Stimulated activated CD8-positive, alpha-beta memory T cell treated with anti-CD3 and anti-CD28 coated beads, Interleukin-12 subunit alpha, Interleukin-12 subunit beta, amount 100 ng/mL, for 1 hour (primary cell): ENCODE data around the gene PIEZO2.

ENCODE experiments used
- DNase-seq: peaks from one replicate; pipeline ENCODE4 v3.0.0-alpha.2; 2020; ENCODE audit warnings: low read depth

The PIEZO2 gene

DNA sequence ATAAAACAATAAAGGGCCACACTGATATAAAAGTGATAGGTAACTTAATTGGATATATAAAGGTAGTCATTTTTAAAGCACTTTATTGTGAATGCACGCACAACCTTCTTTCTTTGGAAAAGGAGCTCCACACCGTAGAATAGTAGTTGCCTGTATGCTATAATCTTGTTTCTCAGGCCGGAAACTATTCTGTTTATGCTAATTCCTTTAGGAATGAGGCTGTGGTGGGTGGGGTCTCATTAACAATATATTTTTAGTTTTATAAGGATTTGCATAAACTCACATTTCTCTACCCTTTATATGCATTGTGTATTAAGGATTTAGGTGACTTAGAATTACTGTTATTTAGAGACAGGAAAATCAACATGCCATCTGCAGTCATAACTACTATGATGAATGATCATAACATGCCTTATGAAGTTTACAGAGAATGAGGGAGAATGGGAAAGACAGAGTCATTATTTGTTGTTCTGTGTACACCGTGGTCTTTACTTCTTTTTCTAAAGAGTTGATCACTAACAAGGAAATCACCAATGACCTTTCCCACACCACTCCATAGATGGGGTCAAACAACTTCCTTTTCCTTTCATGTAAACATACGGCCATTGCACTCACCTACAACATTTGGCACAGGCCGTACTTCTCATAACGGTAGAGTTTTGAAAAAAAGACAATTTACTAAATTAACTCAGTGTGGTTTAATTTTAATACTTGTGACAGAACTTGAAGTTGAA is 84.5 kb downstream of the PIEZO2 start:
- DNase-seq = no peak

DNA sequence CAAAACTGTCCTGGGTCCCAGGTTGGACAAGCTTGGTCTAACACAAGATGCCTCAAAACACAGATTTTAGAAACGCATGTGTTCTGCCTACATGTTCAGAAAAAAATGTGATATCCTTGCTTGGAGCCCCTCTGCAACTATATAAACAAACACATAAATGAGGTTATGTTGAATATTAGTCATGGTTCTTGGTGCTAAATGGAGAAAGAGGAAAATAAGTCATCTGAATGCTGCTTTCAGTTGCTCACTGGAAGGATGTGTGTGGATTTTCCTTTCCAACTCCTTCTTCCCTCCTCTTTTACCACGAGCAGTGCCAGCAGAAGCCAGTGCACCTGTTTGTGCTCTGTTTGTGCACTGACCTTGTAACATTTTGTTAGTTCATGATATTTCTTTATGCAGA is 85.3 kb downstream of the PIEZO2 start:
- DNase-seq = no peak

DNA sequence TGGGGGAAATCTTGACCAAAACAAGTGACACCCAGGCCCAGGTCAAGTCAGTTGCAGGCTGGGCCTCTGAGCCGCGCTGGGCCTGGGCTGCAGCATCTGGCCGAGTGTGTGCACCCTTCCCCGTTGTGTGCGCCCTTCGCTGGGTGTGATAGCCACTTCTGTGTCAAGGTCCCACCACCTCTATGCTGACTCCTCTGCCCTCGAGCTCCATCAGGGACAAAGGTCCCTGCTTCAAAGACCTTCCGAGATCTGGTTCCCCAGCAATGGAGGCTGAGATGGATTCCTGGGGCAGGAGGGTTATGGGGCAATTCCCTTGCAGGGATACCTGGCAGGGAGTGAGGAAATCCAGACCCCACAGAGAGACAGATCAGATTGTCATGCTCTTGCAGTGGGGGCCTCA is 93.6 kb downstream of the PIEZO2 start:
- DNase-seq = no peak

DNA sequence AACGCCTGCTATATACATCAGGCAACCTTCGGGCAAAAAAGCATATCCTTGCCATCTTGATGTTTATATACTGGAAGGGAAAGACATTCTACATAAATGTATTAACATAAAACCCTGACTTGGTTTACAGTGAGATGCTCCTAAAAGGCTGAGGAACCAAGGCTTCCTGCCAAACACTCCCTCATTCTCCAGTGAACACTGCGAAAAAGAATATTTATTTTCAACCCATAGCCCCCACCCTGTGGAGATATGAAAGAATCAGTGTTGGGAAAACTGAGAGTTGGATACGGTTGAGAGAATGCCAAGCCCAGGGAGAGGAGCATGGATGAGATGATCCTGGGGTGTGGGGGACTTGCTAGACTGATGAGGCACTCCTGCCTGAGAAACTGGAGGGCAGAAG is 94.9 kb downstream of the PIEZO2 start:
- DNase-seq = no peak

DNA sequence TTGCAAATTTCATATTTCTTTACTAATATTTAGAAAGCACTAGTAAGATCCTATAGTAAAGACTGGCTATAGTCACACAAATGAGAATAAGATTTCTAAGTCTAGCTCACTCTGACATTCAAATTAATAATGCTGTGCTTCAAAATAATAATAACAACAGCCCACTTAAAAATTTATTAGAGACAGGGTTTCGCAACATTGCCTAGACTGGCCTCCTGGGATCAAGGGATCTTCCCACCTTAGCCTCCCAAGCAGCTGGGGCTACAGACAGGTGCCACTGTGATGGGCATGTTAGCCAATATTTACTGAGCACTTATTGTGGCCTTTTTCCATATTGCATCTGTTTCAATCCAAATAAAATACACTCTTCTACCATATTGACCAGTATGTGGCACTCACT is 96.1 kb downstream of the PIEZO2 start:
- DNase-seq = no peak

DNA sequence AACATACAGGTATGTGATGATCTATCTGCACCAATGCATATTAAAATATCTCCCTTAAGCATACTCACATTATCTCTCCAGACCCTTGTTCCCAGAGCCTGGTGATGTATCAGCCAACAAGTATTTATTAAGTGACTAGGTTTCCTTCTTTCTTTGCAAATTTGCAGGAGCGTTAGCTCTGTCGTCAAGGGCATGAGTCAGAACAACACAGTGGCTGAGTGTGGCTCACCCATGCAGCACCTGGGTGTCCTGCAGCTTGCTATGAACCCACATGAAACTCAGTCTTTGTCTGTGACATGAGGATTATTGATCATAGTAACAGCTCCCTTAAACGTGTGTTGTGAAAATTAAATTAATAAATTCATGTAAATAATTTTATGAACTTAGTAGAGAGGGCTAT is 96.6 kb downstream of the PIEZO2 start:
- no peak for DNase-seq

DNA sequence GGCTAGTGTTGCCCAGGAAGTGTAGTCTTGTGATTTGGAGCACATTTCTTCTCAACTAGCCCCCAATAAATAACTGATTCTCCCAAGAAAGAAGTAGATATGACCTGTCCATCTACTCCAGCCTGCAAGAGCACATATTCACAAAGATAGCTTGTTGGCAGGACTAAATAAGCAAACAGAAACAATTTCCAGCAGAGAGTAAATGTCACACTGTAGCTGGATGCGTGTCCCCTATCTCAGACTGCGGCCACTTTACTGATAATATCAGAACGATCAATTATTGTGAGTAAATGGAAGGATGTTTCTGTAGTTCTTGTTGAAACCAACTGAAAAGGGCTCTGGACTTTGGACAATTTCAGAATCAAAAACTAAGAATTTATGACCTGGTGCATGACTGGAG is 97.9 kb downstream of the PIEZO2 start:
- DNase-seq = no peak

DNA sequence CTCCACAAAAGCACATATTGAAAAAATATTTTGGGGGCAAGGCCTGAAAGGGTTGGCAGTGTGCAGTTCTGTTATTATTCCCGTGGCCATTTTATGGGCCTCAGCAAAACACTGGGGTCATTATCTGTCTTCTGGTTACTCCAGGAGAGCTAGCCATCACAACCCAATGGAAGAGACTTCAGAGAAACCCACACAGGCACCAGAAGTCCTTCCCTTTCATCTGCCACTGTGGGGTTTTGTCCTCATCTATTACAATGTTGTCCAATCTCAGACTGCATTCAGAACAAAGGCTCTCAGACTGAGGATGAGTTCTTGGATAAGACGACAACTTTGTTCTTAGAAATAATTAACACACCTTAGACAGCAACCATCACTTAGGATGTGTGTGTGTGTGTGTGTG is 98.4 kb downstream of the PIEZO2 start:
- DNase-seq = no peak

DNA sequence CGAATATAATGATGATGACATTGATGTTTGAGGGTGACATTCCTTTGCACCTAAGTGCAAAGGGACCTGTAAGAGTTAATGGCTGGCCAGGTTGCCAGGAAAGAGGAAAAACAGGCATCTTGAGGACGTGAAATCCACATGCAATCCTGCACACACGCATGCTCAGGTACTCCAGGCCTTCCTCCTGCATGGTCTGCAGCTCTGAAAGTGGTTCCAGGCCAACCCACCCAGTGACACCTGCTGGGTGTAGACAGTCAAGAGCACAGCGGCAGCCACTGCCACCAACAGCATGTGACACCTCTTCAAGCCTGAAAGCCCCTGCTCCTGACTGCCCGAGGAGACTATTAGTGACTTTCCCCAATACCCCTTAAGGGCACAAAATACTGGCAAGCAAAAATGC is 101.6 kb downstream of the PIEZO2 start:
- DNase-seq = no peak

DNA sequence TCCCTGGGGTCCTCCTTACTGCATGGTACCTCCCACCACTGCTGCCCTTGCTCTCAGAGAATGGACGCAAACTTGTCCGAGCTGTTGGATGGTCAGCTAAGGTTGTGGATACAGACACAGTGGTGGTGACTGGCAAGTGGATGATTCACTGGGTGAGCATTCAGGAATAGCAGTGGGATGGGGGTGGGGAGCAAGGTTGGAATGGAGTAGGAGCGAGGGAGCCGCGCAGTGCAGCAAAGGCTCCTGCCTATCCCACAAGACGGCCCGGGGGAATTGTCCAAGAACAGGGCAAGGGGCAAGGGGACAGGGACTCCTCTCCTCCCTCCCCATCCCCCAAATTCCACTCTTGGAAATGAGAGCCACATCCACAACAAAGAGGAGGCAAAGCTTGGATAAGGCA is 102.2 kb downstream of the PIEZO2 start:
- no peak for DNase-seq

DNA sequence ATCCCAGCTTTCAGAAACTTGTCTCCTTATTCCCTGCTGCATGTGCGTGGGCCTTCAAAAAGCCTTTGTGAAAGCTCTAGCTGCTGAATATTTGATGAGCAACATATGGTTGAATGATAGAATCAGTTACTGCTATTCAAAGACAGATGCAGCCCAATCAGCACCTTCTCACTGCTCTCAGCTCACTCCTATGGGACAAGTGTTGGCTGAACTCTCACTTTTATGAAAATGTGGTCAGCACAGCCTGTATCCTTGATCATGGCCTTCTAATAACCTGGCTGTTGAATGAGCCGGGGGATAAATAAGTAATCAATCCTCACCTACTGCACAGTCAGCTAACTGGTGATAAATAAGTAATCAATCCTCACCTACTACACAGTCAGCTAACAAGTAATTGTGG is 103.2 kb downstream of the PIEZO2 start:
- DNase-seq = no peak

DNA sequence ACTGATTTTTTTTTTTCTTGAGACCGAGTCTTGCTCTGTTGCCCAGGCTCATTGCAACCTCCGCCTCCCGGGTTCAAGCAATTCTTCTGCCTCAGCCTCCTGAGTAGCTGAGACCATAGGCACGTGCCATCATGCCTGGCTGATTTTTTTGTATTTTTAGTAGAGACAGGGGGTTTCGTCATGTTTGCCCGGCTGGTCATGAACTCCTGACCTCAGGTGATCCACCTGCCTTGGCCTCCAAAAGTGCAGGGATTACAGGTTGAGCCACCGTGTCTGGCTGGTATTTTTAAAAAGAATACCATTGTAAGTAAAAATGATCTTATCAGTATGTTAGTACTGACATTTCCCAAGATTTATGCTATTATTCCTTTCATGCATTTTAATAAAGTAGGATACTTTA is 105.7 kb downstream of the PIEZO2 start:
- no peak for DNase-seq

DNA sequence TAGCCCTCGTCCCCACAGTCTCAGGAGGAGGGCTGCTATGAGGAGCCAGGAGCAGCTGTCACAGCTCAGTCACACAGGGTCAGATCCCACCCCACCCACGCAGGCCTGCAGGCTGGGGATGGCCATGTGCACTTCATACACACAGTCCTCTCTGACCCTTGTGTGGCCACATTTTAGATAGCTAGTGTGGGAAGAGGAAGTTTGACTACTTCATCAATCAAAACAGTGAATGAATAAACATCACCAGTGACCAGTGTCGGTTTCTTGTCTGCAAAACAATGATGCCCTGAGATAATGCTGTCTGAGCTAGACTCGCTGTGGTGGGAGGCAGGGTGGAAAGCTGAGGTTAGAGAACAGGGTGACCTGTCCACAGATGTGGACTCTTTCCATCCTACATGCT is 107.1 kb downstream of the PIEZO2 start:
- no peak for DNase-seq

DNA sequence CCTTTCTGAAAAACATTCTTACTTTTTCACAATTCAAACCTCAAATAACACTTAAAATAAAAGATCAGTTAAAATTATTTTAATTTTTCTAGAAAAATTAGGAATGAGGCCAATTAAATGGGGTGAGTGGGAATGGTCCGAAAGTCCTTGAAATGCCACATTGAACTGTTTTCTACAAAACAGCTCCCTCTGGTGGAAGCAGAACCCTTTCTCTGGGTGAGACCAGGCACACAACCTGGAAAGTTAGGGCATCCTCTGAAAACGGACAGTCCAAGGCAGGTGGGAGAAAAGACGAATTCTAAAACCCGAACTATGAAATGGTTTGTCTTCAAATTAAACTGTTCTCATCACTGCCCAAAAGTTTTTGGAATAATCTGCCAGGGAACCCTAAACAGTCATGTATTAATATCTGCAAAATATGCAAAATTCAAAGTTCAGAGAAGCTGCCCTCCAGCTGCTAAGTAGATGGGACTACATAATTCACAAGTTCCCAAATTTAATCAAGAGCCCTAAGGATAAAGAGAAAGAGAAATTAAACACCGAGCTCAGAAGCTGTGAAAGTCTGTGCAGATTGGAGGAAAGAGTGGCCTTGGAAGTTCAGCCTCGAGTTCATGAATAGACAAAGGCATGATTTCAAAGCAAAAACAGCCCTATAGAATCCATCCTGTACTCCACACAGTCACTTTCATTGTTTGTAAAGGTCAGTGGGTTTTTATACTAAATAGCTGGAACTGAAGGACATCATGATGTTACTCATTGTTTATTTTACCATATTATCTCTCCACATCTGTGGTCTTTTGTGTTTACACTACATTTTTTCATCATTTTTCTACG is 108.3 kb downstream of the PIEZO2 start:
- no peak for DNase-seq

DNA sequence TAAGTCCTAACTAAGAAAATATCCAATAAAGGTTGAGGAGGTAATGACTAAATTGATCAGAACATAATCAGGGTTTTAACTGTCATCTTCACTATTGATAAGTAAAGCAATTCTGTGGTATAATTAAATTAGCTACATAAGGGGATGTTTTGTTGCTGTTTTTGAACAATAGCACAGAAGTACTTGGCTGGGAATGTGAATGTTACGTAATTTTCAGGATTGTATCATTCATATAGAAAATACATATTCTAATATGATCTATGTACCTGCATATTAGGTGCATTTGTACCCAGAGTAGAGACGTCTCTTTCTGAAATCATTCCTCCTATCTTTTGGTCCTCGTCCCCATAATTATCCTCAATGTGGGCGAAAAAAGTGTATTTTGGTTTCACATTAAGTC is 109.0 kb downstream of the PIEZO2 start:
- DNase-seq = no peak

DNA sequence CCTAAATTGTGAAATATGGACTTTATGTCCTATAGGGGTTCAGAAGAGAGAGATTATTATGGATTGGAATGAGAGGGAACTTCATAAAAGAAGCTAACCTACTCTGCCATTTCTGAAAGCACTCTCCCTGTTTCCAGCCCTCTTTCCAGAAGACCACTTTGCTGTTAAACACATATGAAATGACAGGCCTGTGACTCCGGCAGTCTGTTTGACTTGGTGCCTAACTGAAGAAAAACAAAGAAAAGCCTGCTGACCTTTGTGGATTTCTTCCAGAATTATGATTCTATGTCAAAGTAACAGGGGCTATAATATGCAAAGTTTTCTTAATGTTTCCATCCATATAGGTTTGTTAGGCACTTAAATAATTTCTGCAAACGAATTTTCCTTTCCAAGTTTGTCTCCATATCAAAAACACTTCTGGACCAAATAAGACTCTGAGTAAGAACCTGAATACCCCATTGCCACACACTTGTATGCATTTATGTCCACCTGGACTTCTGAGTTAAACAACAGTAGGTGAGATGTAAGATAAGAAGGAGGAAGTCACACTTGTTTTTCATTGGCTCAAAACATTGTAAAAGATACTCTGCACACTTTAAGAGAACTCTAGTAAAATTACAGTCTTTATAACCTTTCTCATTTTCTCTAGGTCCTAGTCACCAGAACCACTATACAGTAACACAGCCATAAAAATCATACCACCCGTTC is 111.7 kb downstream of the PIEZO2 start:
- no peak for DNase-seq

DNA sequence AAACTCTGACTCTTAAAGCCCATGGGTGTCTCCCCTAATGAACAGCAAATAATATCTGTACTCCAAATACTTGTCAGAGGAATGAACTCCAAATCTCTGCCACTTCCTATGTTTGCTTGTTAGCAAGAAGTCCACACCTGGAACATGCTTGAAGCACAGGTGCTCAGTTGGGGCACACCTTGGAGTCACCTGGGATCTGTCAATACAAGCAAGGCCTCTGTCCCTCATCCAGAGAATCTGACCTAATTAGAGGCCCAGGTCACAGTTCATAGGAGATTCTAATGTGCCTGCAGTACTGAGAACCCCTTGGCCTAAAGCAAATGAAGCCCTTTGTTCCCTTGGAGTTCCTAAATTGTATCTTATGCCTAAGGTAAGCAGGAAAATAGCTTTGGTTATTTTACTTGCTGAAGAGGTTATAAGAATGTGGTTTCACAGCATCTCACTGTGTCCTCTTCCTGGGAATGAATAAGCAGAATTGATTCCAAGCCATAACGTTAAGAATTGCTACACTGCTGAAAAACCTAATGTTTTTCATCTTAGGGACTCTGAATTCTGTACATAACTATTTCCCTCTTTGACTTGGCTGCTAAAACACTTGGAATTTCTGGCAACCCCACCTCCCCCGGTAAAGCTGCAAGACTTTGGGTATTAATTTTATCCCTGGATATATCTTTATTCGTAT is 113.4 kb downstream of the PIEZO2 start:
- DNase-seq = no peak

DNA sequence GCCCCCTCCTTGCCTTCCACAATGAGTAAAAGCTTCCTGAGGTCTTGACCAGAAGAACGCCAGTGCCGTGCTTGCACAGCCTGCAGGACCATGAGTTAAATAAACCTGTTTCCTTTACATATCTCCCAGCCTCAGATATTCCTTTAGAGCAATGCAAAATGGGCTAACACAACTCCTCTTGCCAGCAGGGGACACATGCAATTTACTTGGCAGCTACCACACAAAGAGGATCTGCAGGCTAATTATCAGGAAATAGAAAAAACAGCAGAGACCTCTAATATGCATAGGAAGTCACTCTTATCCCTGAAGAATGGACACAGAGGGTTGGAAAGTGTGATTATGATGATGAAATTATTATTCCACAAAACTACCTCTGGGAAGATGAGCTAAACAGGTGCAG is 114.0 kb downstream of the PIEZO2 start:
- DNase-seq = no peak

DNA sequence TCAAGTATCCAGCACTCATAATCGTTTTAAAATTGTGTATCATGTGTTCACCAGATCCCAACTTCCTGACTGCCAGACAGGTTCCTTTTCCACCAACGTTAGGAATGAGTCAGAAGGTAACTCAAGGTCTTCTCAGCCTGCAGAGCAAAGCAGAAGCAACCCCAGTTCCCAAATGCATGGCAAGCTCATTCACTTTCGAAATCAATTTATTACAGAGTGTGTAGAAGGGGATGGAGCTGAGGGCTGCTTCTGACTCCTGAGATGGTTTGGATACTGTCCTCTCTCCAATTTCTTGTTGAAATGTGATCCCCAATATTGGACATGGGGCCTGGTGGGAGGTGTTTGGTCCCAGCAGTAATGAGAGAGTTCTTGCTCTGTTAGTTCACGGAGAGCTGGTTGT is 114.5 kb downstream of the PIEZO2 start:
- no peak for DNase-seq

DNA sequence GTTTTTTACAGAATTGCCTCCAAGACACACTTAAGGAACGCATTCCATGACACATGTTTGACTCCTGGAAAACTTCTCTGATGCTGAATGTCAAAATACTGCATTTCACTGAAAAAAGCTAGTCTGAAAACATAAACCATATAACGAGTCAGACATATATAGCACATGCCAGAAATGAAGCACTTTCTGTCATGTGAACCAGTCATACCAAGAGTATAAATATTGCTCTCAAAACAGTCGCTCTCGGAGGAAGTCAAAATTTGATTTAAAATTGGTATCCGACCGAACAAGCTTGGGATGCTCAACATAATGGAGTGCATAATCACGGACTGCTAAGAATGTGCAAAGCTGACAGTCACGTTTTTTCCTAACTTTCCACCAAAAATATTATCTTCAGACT is 115.9 kb downstream of the PIEZO2 start:
- no peak for DNase-seq

DNA sequence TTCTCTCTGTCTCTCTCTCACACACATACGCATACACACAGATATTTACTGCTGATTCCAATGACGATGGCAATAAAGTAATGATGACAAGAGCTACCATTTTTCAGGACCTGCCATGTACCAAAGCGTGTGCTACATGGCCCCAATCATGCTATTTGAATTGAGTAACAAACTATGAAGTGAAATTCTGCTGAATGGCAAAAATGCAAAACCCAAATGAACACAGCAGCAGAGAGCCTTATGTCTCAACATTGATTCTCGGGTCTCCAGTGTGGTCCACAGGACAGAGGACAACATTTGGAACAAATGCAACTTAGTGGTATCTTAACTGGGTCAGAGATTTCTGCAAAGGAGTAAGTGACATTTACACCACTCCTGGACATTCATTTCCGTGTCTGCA is 117.4 kb downstream of the PIEZO2 start:
- no peak for DNase-seq

DNA sequence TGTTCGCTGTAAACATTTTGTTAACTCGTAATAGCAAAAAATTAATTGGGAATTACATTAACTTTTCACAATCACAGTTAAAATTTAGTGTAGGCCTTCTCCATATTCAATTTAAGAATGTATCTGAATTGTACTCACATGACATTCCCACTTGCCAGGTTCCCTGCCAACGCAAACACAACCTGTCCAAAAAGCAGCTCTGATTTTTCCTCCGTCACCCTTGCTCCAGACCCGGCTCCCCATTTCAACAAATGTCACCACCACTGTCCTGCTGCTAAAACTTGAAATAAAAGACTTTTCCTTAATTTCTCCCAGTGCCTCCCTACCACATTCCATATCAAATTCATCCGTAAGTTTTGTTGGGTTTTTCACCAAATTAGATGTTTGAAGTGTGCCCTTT is 120.3 kb downstream of the PIEZO2 start:
- DNase-seq = no peak

DNA sequence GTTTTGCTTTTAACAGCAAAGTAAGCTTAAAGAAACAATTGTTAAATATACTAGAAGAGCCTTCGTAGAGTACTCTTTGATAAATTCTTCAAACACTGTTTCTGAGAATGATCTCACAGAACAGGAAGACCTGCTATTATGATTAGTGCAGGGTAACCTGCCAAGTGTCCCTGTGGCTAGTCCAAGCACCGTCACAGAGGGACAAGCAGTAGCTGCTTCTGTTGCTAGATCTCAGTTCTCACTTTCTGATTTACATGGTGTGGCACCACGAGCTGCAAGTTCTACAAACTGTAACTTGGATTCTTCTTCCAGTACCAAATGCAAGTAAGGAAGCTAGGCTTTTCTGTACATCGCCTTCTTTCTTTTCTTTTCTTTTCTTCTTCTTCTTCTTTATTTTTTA is 121.5 kb downstream of the PIEZO2 start:
- DNase-seq = no peak
